HFFc6 (cell line): ENCODE data around the gene MMADHC. TPM values are rescaled to one million over a fixed set of nuclear protein-coding genes. Genes with fewer than 3 reads are reported as not detected.

Source experiments
- DNase-seq: peaks from one replicate; pipeline ENCODE4 v3.0.0-alpha.2; 2018
- H3K27ac Mint-ChIP-seq: 2 replicates; pipeline ENCODE4 v1.8.0; 2020; ENCODE audit warnings: mild to moderate bottlenecking, mixed read lengths
- H3K27me3 Mint-ChIP-seq: 2 replicates; pipeline ENCODE4 v1.8.0; 2021; ENCODE audit warnings: mild to moderate bottlenecking, moderate library complexity, mixed read lengths; ENCODE audit not compliant: insufficient read depth
- H3K36me3 Mint-ChIP-seq: 2 replicates; pipeline ENCODE4 v1.8.0; 2021; ENCODE audit warnings: low read depth, mixed read lengths
- H3K4me1 Mint-ChIP-seq: 2 replicates; pipeline ENCODE4 v1.8.0; 2020; ENCODE audit warnings: low read depth, mixed read lengths
- H3K4me3 Mint-ChIP-seq: 2 replicates; pipeline ENCODE4 v1.8.0; 2020; ENCODE audit warnings: mild to moderate bottlenecking, moderate library complexity, mixed read lengths
- H3K9me3 Mint-ChIP-seq: 2 replicates; pipeline ENCODE4 v1.8.0; 2020; ENCODE audit warnings: mild to moderate bottlenecking, mixed read lengths
- total RNA-seq, 6 experiments: library from RNA; stranded (reverse); fragmentation: NEBNext Ultra II Directional; extraction: Animal tissue kit (Norgen Biotek cat#: 25700); gene quantifications; 2 replicates in 1 of 6; 3 replicates in 5 of 6; pipeline ENCODE4 v1.2.3, GENCODE V29; 2021
- TF ChIP-seq, protein P1 (sequence below): fragments of 200-600 bp; sonication (generic); IDR thresholded peaks from 2 replicates; pipeline ENCODE4 v1.5.0; 2021; ENCODE audit warnings: antibody characterized with exemption, mild to moderate bottlenecking

Gene MMADHC
- total RNA-seq, 6 experiments from 2014 or later, result 134 to 176 (median 154) TPM

DNA sequence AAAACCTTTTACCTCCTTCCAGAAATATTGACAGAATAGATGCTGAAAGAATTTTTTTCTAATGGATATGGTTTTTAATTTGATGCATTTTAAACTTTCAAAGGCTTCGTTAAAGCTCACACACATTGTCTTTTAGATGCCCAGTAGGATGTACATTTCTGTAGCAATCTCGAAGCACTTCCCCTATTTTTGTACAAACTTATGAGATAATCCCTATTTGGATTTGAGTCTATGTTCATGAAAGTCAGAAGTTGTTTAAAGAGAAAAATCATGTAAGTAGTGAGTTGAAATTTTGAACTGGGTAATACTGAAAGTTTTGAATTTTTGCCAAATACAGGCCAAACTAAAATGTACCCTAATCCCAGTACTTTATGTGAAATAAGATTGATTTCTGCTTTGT, 38.1 kb upstream of the MMADHC start:
- TF ChIP-seq, protein P1, sequence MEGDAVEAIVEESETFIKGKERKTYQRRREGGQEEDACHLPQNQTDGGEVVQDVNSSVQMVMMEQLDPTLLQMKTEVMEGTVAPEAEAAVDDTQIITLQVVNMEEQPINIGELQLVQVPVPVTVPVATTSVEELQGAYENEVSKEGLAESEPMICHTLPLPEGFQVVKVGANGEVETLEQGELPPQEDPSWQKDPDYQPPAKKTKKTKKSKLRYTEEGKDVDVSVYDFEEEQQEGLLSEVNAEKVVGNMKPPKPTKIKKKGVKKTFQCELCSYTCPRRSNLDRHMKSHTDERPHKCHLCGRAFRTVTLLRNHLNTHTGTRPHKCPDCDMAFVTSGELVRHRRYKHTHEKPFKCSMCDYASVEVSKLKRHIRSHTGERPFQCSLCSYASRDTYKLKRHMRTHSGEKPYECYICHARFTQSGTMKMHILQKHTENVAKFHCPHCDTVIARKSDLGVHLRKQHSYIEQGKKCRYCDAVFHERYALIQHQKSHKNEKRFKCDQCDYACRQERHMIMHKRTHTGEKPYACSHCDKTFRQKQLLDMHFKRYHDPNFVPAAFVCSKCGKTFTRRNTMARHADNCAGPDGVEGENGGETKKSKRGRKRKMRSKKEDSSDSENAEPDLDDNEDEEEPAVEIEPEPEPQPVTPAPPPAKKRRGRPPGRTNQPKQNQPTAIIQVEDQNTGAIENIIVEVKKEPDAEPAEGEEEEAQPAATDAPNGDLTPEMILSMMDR, result no peak
- H3K36me3 Mint-ChIP-seq, result no peaks in the 10 kb centered on the region
- no peak overlapping the region for H3K4me3 Mint-ChIP-seq
- H3K4me1 Mint-ChIP-seq, result no peaks in the 10 kb centered on the region
- no peak overlapping the region for H3K27ac Mint-ChIP-seq
- no peaks in the 10 kb centered on the region for H3K9me3 Mint-ChIP-seq
- no peaks in the 10 kb centered on the region; the same call in 1 of the 2 replicates for H3K27me3 Mint-ChIP-seq
- no peak for DNase-seq

DNA sequence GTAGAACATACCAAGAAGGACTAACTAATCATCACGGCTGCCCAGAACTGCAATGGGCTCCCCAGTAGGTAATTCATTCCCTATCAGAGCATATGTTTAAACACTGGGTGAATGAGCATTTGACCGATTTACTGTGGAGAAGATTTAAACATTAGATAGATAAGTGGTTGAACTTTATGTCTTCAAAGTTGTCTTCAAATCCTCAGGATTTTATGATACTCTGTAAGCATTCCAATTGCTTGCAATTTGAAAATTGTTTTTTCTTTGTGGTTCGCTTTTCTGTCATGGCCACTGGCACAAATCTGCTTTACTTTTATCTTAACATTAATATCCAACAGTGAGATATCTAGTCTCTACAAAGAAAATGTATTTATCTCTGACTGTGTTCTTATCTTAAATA, 37.7 kb upstream of the MMADHC start:
- no peak for DNase-seq
- Mint-ChIP-seq H3K27ac (no peak overlapping the region), H3K36me3 (no peaks in the 10 kb centered on the region), H3K4me1 (no peaks in the 10 kb centered on the region), H3K9me3 (no peaks in the 10 kb centered on the region), H3K27me3 (no peaks in the 10 kb centered on the region; the same call in 1 of the 2 replicates), H3K4me3 (no peak overlapping the region)
- TF ChIP-seq, protein P1, result no peak

DNA sequence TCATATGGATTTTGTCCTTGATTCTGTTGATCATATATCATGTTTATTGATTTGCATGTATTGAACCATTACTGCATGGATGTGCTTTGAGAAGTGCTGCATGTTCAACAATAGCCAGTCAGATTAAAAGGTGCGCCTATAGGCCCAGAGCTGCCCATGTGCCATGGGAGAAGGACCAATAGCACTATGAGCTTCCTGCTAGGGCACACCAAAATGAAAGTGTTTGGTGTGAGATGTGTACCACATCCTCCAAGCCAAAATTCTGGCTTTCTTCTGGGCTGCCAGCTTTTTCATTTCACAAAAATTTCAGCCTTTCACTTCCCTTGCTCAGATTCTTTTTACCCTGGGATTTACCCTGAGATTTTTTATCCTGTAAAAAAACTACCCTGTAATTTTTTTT, 34.8 kb upstream of the MMADHC start:
- no peaks in the 10 kb centered on the region for H3K36me3 Mint-ChIP-seq
- TF ChIP-seq, protein P1, result no peak
- H3K4me3 Mint-ChIP-seq, result no peak overlapping the region
- H3K27me3 Mint-ChIP-seq, result no peaks in the 10 kb centered on the region; the same call in 1 of the 2 replicates
- H3K9me3 Mint-ChIP-seq, result no peaks in the 10 kb centered on the region
- peaks cover 14% of the 10 kb centered on the region for H3K4me1 Mint-ChIP-seq
- no peak for DNase-seq
- no peak overlapping the region for H3K27ac Mint-ChIP-seq

DNA sequence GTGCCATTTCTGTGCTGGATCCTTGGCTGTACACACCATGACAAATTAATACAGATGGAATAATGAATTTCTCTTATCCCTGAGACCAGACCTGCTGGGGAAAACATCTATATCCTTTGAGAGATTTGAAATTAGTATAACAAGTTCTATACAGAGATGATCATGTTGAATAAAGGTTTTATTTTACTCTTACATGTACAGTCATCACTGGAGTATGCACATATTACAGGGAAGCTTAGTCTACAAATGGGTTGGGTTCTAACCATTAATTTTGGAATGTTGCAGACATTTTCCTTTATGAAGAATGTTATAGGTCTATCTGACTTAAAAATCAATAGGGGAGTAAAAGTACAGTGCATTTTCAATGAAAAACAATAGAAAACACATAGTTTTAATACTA, 29.9 kb upstream of the MMADHC start:
- Mint-ChIP-seq H3K9me3 (no peaks in the 10 kb centered on the region), H3K4me1 (peaks cover 42% of the 10 kb centered on the region), H3K36me3 (no peaks in the 10 kb centered on the region), H3K4me3 (no peak overlapping the region), H3K27ac (no peak overlapping the region), H3K27me3 (no peaks in the 10 kb centered on the region; the same call in 1 of the 2 replicates)
- TF ChIP-seq, protein P1, result no peak
- no peak for DNase-seq

DNA sequence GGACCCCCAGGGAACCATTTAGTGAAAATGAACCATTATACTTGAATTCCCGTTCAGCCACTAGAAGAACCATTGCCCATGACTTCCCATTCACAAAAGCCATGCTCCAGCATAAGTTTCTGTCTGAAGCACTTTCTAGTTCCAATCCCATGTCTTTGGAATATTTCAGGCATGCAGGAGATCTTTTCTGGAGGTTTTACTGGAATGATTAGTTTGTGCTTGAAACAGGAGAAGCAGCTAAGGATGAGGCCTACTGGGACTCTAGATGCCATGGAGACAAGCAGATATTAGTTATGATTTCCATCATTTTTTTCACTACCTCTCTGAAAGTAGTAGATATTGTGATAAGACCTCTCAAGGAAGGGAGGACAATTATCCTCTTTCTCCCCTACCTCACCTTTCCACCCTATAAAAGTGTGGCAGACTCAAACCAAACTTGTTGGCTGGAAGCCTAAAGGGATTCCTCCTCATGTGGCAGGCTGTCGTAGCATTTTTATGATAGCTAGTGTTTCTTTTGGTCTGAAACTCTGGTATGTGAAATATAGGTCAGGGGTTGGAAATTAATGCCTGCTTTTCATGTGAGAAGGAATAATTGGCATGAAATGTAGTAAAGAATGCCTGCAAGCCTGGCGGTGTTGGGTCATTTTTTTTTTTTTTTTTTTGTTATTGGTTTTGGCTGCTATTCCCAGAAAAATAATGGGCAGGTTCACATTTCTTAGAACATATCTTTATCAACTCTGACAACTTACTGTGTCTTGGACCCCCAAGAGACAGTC, 29.3 kb upstream of the MMADHC start:
- H3K36me3 Mint-ChIP-seq, result no peaks in the 10 kb centered on the region
- H3K9me3 Mint-ChIP-seq, result no peaks in the 10 kb centered on the region
- H3K4me1 Mint-ChIP-seq, result peaks cover 48% of the 10 kb centered on the region
- peak overlapping the region; percentile 10; the same call in 1 of the 2 replicates for H3K27ac Mint-ChIP-seq
- no peak for DNase-seq
- H3K4me3 Mint-ChIP-seq, result no peak overlapping the region
- no peaks in the 10 kb centered on the region; the same call in 1 of the 2 replicates for H3K27me3 Mint-ChIP-seq
- TF ChIP-seq, protein P1, result no peak
